Right lobe of liver (tissue), 6 donors: ENCODE results near the gene SLC16A10. TPM values are rescaled to one million over a fixed set of nuclear protein-coding genes. Genes with fewer than 3 reads are reported as not detected.

Experiments
- ATAC-seq, 4 donors: fragments of 200-7000 bp; cut with Tn5 transposase; one replicate each; pipeline ENCODE4 v1.9.1; 2020; ENCODE audit warnings: mild to moderate bottlenecking in 4 of 4, moderate library complexity in 4 of 4
- DNase-seq, 3 donors: peaks; one replicate each; pipeline ENCODE4 v3.0.0-alpha.2; 2020
- H3K27ac ChIP-seq, 3 donors: fragments of 200-600 bp; one replicate each; pipeline ENCODE4 v1.8.0; 2022
- H3K27me3 ChIP-seq, 2 donors: fragments of 200-600 bp; one replicate each; pipeline ENCODE4 v1.8.0; 2022
- H3K36me3 ChIP-seq, 4 donors: fragments of 200-600 bp; sonication (generic) in 1 of 4; one replicate each; pipeline versions ENCODE4 v1.5.1 to v1.8.0; 2017 to 2022; ENCODE audit warnings: control low read depth in 1 of 4
- H3K4me1 ChIP-seq, 4 donors: fragments of 200-600 bp; sonication (generic) in 1 of 4; one replicate each; pipeline versions ENCODE4 v1.5.1 to v1.8.0; 2017 to 2022; ENCODE audit warnings: control low read depth in 1 of 4
- H3K4me3 ChIP-seq, 3 donors: fragments of 200-600 bp; one replicate each; pipeline ENCODE4 v1.8.0; 2022
- H3K9me3 ChIP-seq, 4 donors: fragments of 200-600 bp; sonication (generic) in 1 of 4; one replicate each; pipeline versions ENCODE4 v1.5.1 to v1.8.0; 2017 to 2022; ENCODE audit warnings: control low read depth in 1 of 4
- POLR2A ChIP-seq: fragments of 450-650 bp; IDR thresholded peaks from one replicate; pipeline ENCODE4 v1.6.1; 2017; ENCODE audit warnings: antibody characterized with exemption, mild to moderate bottlenecking
- WGBS: methylation state at CpG from one replicate; pipeline ENCODE4 v1.1.6; 2018; ENCODE audit warnings: low coverage, low lambda C conversion rate; ENCODE audit not compliant: insufficient coverage; ENCODE audit errors: missing lambda C conversion rate; 5-methylcytosine and 5-hydroxymethylcytosine counted together
- intact Hi-C, 2 donors: fragments of 100-400 bp; cut with DNase I; formaldehyde crosslinking; loops; one replicate each; pipeline versions ENCODE4 v1.11.2 to v1.14.1; 2022
- total RNA-seq, 6 experiments: library from RNA; depleted of rRNA in 2 of 6; stranded (reverse); fragments of >200 nt in 2 of 6; fragmentation: NEBNext Ultra II Directional in 3 of 6; extraction: Animal tissue kit (Norgen Biotek cat#: 25700) in 3 of 6; gene quantifications; one replicate each; pipeline versions ENCODE4 v1.1.0 to v1.2.4, GENCODE V29; 2016 to 2023
- TF ChIP-seq, protein P1 (sequence below), 4 donors: fragments of 200-600 bp in 3 of 4; fragments of 450-650 bp in 1 of 4; IDR thresholded peaks; one replicate each; pipeline versions ENCODE4 v1.5.1 to v1.8.0; 2016 to 2022; ENCODE audit warnings: antibody characterized with exemption in 4 of 4, mild to moderate bottlenecking in 2 of 4
- donor health status: DM: no; HTN: yes; CAD: no.
- donor health status: DM: no; HTN: no; CAD: no.
- donor health status: DM: no; HTN: no; CAD: no.
- donor health status: DM: no; HTN: yes; CAD: no.
- donor health status: DM: no; HTN: yes; CAD: no.

Gene SLC16A10
- total RNA-seq, 6 experiments from 2014 or later = 2.9 to 15.8 (median 6.6) TPM

DNA sequence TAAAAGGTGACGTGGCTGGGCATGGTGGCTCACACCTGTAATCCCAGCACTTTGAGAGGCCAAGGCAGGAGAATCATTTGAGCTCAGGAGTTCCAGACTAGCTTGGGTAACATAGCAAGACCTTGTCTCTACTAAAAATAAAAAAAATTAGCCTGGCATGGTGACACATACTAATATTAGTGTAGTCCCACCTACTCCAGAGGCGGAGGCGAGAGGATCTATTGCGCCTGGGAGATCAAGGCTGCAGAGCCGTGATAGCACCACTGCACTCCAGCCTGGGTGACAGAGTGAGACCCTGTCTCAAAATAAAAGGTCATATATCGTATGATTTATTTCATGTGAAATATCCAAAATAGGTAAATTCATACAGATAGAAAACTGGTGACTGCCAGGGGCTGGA, 132.5 kb downstream of the SLC16A10 start:
- no peak overlapping the region for H3K27ac ChIP-seq
- intact Hi-C loops = loop anchor here in 1 of 2 donors (10.0 kb wide), 1 partner anchor 165 kb away; no protein-coding TSS in a partner anchor
- WGBS = 98% methylated on average over 5 of the region's 6 CpGs
- no peaks in the 10 kb centered on the region for H3K36me3 ChIP-seq
- no peak overlapping the region for H3K4me3 ChIP-seq
- H3K4me1 ChIP-seq = no peaks in the 10 kb centered on the region
- no peaks in the 10 kb centered on the region for H3K9me3 ChIP-seq
- TF ChIP-seq, protein P1, sequence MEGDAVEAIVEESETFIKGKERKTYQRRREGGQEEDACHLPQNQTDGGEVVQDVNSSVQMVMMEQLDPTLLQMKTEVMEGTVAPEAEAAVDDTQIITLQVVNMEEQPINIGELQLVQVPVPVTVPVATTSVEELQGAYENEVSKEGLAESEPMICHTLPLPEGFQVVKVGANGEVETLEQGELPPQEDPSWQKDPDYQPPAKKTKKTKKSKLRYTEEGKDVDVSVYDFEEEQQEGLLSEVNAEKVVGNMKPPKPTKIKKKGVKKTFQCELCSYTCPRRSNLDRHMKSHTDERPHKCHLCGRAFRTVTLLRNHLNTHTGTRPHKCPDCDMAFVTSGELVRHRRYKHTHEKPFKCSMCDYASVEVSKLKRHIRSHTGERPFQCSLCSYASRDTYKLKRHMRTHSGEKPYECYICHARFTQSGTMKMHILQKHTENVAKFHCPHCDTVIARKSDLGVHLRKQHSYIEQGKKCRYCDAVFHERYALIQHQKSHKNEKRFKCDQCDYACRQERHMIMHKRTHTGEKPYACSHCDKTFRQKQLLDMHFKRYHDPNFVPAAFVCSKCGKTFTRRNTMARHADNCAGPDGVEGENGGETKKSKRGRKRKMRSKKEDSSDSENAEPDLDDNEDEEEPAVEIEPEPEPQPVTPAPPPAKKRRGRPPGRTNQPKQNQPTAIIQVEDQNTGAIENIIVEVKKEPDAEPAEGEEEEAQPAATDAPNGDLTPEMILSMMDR (IDR thresholded peaks at IDR 0.05) = no peak
- no peak for TF ChIP-seq POLR2A
- no peaks in the 10 kb centered on the region for H3K27me3 ChIP-seq
- no peak for ATAC-seq
- no peak for DNase-seq

DNA sequence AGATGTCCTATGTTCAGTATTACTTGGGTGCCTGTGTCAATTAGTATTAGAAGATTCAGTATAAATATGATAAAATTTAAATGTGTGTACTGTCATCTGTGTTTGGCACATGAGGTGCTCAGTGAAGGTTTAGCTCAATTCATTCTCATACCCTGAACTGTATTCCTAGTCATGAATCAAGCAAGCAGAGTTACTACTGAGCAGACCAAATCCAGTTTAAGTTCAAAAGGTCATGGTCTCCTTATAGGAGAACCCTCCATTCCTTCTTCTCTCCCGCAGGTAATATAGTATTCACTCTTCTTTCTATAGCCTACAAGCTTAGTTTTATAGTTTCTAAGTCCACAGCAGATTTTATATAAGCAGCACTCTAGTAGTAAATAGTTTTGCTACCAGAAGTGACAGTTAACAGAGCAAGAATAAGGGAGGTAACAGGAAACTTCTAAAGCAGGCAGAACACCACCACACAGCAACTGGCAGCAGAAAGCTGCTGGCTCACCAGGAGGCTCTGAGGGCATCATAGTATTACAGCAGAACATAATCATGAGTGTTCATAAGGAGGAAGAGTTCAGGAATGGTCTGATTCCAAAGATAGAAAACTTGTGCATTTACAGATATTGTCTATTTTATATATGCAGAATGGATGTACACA, 133.2 kb downstream of the SLC16A10 start:
- intact Hi-C loops = no loop called here
- H3K36me3 ChIP-seq = no peaks in the 10 kb centered on the region
- H3K4me3 ChIP-seq = no peak overlapping the region
- no peaks in the 10 kb centered on the region for H3K4me1 ChIP-seq
- TF ChIP-seq POLR2A = no peak
- TF ChIP-seq, protein P1 (IDR thresholded peaks at IDR 0.05) = no peak
- WGBS = 100% methylated on average over 1 of the region's 1 CpG
- H3K27me3 ChIP-seq = no peaks in the 10 kb centered on the region
- H3K27ac ChIP-seq = no peak overlapping the region
- ATAC-seq (no peak), DNase-seq (no peak)
- no peaks in the 10 kb centered on the region for H3K9me3 ChIP-seq

DNA sequence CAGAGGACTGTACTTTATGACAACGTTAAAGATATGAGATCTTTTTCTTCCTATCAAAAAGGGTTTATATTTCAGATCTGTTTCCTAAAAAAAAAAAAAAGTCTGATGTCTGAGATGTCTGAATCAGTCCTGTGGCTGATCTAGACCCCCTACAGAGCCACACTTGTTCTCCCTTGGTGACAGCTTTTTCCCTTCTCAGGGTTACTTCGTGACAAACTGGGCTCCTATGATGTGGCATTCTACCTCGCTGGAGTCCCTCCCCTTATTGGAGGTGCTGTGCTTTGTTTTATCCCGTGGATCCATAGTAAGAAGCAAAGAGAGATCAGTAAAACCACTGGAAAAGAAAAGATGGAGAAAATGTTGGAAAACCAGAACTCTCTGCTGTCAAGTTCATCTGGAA, 134.5 kb downstream of the SLC16A10 start:
- TF ChIP-seq POLR2A = no peak
- TF ChIP-seq, protein P1 (IDR thresholded peaks at IDR 0.05) = no peak
- Histone ChIP-seq H3K4me3 (no peak overlapping the region), H3K27me3 (no peaks in the 10 kb centered on the region), H3K36me3 (no peaks in the 10 kb centered on the region), H3K9me3 (no peaks in the 10 kb centered on the region), H3K4me1 (no peaks in the 10 kb centered on the region), H3K27ac (no peak overlapping the region)
- DNase-seq = no peak
- no peak for ATAC-seq
- 68% methylated on average over 3 of the region's 4 CpGs for WGBS
- intact Hi-C loops = no loop called here

DNA sequence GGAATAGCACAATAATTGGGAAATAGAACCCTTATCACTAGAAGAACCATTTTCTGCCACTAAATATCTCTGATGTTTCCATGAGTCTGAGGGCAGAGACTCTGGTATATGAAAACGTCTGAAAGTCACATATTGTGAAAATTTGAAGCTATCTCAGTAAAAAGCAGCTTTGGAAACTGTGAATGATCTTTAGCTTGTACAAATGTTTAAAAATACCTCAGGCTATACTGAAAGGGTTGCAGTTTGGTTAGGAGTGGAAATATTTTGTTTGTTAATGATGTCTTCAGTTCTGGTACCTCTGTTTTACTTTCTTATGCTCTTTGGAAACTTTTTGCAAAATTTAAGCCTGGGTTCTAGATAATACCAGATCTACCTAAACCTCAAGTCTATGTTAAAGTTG, 135.0 kb downstream of the SLC16A10 start:
- Histone ChIP-seq H3K4me1 (no peaks in the 10 kb centered on the region), H3K36me3 (no peaks in the 10 kb centered on the region), H3K9me3 (no peaks in the 10 kb centered on the region), H3K4me3 (no peak overlapping the region), H3K27ac (no peak overlapping the region), H3K27me3 (no peaks in the 10 kb centered on the region)
- no peak for ATAC-seq
- intact Hi-C loops = no loop called here
- 0% methylated on average over 1 of the region's 1 CpG for WGBS
- no peak for DNase-seq
- no peak for TF ChIP-seq POLR2A
- TF ChIP-seq, protein P1 (IDR thresholded peaks at IDR 0.05) = no peak
